Activated CD8-positive, alpha-beta memory T cell treated with anti-CD3 and anti-CD28 coated beads, Interleukin-2, amount 50 U/mL, for 1 hour (primary cell): ENCODE measurements around the gene CAB39.

ENCODE experiments used
- DNase-seq: peaks from one replicate; pipeline ENCODE4 v3.0.0-alpha.2; 2020; ENCODE audit errors: extremely low read depth

CAB39 gene

GRCh38 chr2:230785346-230785745 lies 72.7 kb downstream of the CAB39 start:
- no peak for DNase-seq

- DNase-seq, result no peak
Observed at GRCh38 chr2:230787101-230787500, 74.5 kb downstream of the CAB39 start.

DNA sequence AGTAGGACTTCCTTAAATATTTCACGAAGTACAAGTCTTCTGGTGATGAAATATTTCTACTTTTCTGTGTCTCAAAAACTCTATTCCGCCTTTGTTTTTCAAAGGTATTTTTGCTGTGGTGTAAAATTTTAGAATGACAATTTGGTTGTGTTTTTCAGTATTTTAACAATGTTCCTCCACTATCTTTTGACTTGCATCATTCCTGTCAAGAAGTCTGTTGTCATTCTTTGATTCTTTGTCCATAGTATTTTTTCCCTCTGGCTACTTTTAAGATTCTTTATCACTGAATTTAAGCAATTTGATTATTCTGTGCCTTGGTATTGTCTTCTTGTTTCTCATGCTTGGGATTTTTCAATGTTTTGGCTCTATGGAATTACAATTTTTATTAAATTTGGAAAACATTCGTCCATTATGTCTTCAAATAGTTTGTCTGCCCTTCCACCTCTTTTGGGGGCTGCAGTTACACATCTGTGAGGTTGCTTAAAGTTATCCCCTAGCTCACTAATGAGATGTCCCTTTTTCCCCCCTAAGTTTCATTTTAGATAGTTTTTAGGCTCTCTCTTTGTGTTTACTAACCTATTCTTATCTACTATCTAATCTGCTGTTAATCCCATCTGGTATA lies 76.0 kb downstream of the CAB39 start:
- no peak for DNase-seq

GRCh38 chr2:230790981-230791380 lies 78.3 kb downstream of the CAB39 start:
- DNase-seq, result no peak

DNA sequence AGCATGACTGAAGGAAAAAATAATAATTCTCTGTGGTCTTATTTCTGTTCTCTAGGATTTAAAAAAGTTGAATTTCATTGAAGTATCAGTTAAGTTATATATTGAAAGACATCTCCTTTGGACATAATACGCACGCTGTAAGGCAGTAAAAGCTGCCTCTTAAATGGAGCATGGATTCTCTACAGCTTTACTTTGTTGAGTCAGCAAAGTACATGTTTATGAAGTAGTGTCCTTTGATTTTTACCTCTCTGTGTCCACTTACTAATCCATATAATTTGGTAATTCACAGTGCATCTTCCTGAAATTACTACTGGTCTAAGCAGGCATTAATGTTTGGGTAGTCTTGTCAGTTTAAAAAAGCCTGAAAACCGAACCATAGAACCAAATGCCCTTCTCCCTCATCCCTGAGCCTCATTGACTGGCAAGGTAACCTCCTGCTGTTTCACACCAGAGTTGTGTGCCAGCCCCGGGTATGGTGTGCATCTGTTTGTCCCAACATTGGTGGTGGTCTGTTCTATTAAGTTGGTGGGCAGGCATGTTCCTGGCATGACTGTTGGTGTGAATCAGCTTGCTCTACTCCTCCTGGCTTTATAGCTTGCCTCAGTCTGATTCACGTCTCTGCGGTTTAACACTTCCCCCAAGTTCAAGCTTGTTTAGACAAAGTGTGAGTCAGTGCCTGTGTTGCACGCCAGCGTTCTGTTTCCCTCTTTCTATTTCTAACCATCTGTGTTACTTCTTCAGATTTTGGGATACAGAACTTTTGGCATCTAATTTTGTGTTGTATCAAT lies 81.1 kb downstream of the CAB39 start:
- DNase-seq, result peak; percentile 50

DNA sequence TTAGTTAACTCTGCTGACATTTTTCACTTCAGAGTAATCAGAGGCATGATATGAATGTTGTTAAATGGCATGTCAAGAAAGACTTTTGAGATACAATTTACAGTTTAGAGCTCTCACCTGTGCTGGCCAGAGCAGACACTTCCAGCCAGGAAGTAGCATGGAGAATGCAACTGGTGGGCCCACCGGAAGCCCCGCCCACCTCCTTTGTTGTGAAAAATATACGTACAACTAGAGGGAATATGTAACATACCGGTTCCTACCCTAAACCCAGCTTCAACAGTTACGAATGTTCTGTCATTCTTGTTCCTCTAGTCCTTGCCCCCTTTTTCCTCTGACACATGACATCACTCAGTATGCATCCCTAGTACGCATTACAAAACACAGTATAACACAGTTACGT lies 81.9 kb downstream of the CAB39 start:
- DNase-seq, result no peak

GRCh38 chr2:230795856-230796255 lies 83.2 kb downstream of the CAB39 start:
- no peak for DNase-seq

- no peak for DNase-seq
Observed at GRCh38 chr2:230796280-230796862, 83.7 kb downstream of the CAB39 start.

- no peak for DNase-seq
Observed at GRCh38 chr2:230797515-230798495, 85.2 kb downstream of the CAB39 start.

DNA sequence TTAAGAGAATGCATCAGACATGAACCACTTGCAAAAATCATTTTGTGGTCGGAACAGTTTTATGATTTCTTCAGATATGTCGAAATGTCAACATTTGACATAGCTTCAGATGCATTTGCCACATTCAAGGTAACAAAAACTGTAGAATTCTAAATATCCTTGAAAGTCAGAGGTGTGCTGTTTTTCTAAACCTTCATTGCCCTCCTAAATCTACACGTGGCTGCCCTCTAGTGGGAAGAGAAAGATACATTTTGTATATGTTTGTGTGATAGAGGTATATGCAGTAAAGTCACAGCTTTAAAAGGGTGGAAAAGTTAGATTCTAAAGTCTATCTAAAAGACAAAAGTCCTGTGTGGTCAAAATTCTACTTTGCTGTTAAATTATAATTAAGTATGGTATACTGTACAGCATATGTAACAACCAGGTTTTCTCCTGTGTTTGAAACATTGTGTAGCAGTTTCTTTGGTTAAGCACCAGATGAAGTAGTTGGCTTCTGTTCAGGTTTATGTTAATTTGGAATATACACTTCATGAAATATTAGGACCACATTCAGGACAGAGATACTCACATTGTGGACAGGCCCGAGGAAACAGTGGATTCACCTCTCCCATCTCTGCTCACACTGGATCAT lies 86.2 kb downstream of the CAB39 start:
- peak; percentile 32 for DNase-seq

GRCh38 chr2:230805353-230806017 lies 92.8 kb downstream of the CAB39 start:
- no peak for DNase-seq

DNA sequence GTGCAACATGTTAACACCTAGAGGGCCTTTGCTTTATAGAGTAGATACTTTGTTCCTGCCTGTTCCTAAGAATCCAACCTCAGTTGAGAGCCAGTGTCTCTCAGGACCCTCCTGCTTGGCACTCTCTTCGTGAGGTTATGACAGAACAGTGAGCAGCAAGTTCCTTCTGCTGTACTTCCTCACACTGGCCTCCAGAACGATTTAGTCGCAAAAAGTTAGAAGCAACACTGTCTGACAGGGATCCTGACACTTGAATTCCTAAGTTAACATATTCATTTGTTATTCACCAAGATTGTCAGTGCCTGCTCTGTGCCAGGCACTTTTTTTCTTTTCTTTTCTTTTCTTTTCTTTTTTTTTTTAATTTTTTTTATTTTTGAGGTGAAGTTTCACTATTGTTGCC lies 95.1 kb downstream of the CAB39 start:
- DNase-seq, result no peak

DNA sequence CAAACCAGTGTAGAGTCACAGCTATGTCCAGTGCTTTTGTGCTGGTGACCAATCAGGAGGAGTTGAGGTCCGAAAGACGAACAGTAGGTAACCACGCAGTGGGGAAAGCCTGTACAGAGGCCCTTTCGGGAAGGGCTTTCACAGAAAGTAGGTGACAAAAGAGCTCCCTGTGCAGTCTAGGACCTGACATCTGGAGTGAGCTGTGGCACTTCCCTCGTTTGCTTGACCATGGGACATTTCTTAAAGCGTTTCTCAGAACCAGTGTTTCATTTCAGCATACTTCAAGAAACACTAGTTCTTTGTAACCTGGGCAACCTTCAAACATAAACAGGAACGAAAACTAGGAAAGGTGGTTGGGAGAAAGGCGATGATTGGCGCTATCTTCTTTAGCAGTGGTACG lies 96.4 kb downstream of the CAB39 start:
- DNase-seq, result no peak

DNA sequence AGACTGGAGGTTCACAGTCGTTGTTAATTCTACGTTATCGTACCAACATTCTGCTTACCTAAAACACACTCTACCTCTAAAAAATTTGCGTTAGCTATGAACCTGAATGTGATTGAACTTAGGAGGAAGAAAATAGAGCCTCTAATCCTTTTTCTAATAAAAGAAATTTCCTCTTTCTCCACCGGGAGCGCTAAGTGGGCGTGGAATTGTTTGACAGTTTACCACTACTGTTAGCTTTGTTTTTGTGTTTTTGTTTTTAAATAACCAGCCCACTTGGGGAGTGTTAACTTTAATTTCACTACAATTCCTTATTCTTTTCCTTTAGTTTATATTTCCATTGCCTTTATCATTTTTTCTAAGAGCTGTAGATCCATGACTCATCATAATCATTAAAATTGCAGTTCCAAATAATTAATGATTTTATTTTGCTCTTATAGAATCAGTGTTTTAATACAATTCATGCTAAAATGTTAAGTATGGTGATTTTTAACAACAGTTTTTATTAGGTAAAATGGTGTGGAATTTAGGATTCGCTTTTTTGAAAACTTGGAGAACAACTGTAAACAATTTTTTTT lies 97.1 kb downstream of the CAB39 start:
- no peak for DNase-seq

GRCh38 chr2:230811508-230811907 lies 98.9 kb downstream of the CAB39 start:
- DNase-seq, result no peak

GRCh38 chr2:230812033-230812432 lies 99.4 kb downstream of the CAB39 start:
- no peak for DNase-seq

DNA sequence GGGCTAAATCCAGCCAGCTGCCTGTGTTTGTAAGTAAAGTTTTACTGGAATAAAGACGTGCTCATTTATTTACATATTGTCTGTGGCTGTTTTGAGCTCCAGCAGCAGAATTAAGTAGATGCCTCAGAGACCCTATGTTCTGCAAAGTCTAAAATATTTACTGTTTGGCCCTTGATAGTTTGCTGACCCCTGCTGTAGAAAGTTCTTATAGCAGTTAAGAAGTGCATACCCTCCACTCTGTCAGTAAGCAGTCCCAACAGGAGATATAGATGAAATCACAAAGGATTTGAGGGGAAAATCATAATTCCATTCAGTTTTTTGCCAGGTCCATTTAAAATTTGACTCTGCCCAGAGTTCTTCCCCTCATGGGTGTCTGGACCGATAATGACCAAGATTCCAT lies 102.0 kb downstream of the CAB39 start:
- DNase-seq, result no peak

GRCh38 chr2:230815088-230815487 lies 102.4 kb downstream of the CAB39 start:
- no peak for DNase-seq

DNA sequence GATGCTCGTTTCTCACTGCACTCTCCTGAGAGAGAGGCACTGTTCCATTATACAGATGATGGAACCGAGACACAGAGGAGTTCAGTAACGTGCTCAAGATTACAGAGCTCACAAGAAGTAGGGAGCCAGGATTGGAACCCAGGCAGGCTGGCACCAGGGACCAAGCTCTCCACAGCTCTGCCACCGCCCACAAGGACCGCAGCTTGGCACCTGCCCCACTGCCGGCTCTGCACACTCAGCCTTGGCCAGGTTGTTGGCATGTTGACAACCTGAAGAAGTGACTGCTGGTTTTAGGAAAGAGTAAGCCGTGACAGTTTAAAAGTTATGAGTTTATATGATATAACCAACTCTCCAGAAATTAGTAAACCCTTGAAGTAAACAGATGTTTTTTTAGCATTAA lies 104.1 kb downstream of the CAB39 start:
- DNase-seq, result no peak

DNA sequence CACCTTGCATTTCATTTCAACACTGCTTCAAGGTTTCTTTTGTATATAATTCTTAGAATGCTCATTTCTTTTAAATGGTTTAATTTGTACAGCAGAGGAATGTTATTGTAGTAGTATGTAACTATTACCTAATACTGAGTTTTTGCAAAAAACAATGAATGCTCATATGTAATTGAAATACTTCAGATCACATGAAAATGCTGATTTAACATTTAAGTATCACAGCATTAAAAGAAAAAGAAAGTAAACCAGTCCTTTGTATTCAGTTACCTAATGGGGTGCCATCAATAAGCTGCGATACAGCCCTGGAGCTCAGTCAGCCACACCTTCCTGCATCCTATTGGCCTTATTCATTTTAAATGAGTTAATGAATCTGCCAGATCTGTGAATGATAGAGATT lies 106.8 kb downstream of the CAB39 start:
- no peak for DNase-seq
